CD14-positive monocyte (primary cell): ENCODE measurements around the gene ENOPH1. TPM values are rescaled to one million over a fixed set of nuclear protein-coding genes. Genes with fewer than 3 reads are reported as not detected.

Source experiments
- DNase-seq, 3 donors: peaks; one replicate each; pipeline ENCODE4 v3.0.0-alpha.2; 2011 to 2022
- H2AFZ ChIP-seq: 2 replicates; pipeline ENCODE4 v1.6.0; 2012; ENCODE audit warnings: mild to moderate bottlenecking, low read depth, low read length, inconsistent platforms; ENCODE audit not compliant: insufficient read depth, poor library complexity, severe bottlenecking
- H3K27ac ChIP-seq, 2 donors: 1 replicate in 1 of 2; 2 replicates in 1 of 2; pipeline ENCODE4 v1.5.1; 2012 to 2013; ENCODE audit warnings: low read length in 2 of 2, control low read depth in 1 of 2, inconsistent platforms in 1 of 2, low read depth in 1 of 2, mild to moderate bottlenecking in 1 of 2
- H3K27me3 ChIP-seq, 2 donors: one replicate each; pipeline versions ENCODE4 v1.6.0 to v1.6.1; 2011 to 2013; ENCODE audit warnings: low read length in 2 of 2; ENCODE audit not compliant: control insufficient read depth in 2 of 2, insufficient read depth in 2 of 2
- H3K36me3 ChIP-seq, 2 donors: replicated peaks in 1 of 2; 1 replicate in 1 of 2; 2 replicates in 1 of 2; pipeline versions ENCODE4 v1.5.1 to v1.6.1; 2012 to 2013; ENCODE audit warnings: low read length in 2 of 2, control low read depth in 1 of 2, inconsistent platforms in 1 of 2, mild to moderate bottlenecking in 1 of 2; ENCODE audit not compliant: insufficient read depth in 2 of 2, control insufficient read depth in 1 of 2
- H3K4me1 ChIP-seq, 2 donors: 1 replicate in 1 of 2; 2 replicates in 1 of 2; pipeline versions ENCODE4 v1.5.1 to v1.6.1; 2012 to 2013; ENCODE audit warnings: low read length in 2 of 2, control low read depth in 1 of 2, inconsistent platforms in 1 of 2, mild to moderate bottlenecking in 1 of 2, moderate library complexity in 1 of 2; ENCODE audit not compliant: insufficient read depth in 2 of 2, control insufficient read depth in 1 of 2
- H3K4me2 ChIP-seq: replicated peaks from 2 replicates; pipeline ENCODE3; 2012; ENCODE audit warnings: low read length, moderate library complexity, mild to moderate bottlenecking; ENCODE audit not compliant: poor library complexity, severe bottlenecking; ENCODE audit errors: extremely low read depth
- H3K4me3 ChIP-seq, 3 experiments: fragments of 200-600 bp in 1 of 3; sonication (generic) in 1 of 3; replicated peaks in 1 of 3; 1 replicate in 2 of 3; 2 replicates in 1 of 3; pipeline ENCODE4 v1.5.1; 2011 to 2013; ENCODE audit warnings: low read length in 3 of 3, mild to moderate bottlenecking in 3 of 3, control low read depth in 2 of 3, low read depth in 2 of 3, inconsistent platforms in 1 of 3, moderate library complexity in 1 of 3
- H3K79me2 ChIP-seq: 2 replicates; pipeline ENCODE4 v1.6.0; 2012; ENCODE audit warnings: mild to moderate bottlenecking, control low read depth, inconsistent platforms, low read length, moderate library complexity; ENCODE audit not compliant: insufficient read depth
- H3K9ac ChIP-seq: 2 replicates; pipeline ENCODE4 v1.6.0; 2017; ENCODE audit warnings: low read length, mild to moderate bottlenecking; ENCODE audit not compliant: insufficient read depth, poor library complexity, severe bottlenecking
- H3K9me3 ChIP-seq, 2 donors: replicated peaks in 1 of 2; 1 replicate in 1 of 2; 2 replicates in 1 of 2; pipeline versions ENCODE4 v1.5.1 to v1.6.1; 2012 to 2013; ENCODE audit warnings: low read length in 2 of 2, control low read depth in 1 of 2; ENCODE audit not compliant: control insufficient read depth in 1 of 2, insufficient read depth in 1 of 2
- H4K20me1 ChIP-seq: 2 replicates; pipeline ENCODE4 v1.6.0; 2012; ENCODE audit warnings: mild to moderate bottlenecking, low read length, control low read depth, moderate library complexity; ENCODE audit not compliant: insufficient read depth
- H3K27ac Mint-ChIP-seq, 7 donors: one replicate each; pipeline ENCODE4 v1.8.0; 2020; ENCODE audit warnings: mild to moderate bottlenecking in 7 of 7, mixed read lengths in 7 of 7, moderate library complexity in 6 of 7, inconsistent platforms in 2 of 7
- H3K27me3 Mint-ChIP-seq, 3 donors: one replicate each; pipeline ENCODE4 v1.8.0; 2021 to 2022; ENCODE audit warnings: low read depth in 3 of 3, mild to moderate bottlenecking in 3 of 3, mixed read lengths in 3 of 3, moderate library complexity in 3 of 3, inconsistent platforms in 1 of 3
- H3K36me3 Mint-ChIP-seq, 2 donors: one replicate each; pipeline ENCODE4 v1.8.0; 2020; ENCODE audit warnings: mixed read lengths in 2 of 2, inconsistent platforms in 1 of 2, mild to moderate bottlenecking in 1 of 2
- H3K4me1 Mint-ChIP-seq: one replicate; pipeline ENCODE4 v1.8.0; 2020; ENCODE audit warnings: mild to moderate bottlenecking, mixed read lengths
- H3K4me3 Mint-ChIP-seq, 2 donors: one replicate each; pipeline ENCODE4 v1.8.0; 2020; ENCODE audit warnings: mild to moderate bottlenecking in 2 of 2, mixed read lengths in 2 of 2, moderate library complexity in 1 of 2
- H3K9me3 Mint-ChIP-seq, 7 donors: one replicate each; pipeline ENCODE4 v1.8.0; 2020 to 2022; ENCODE audit warnings: mixed read lengths in 7 of 7, mild to moderate bottlenecking in 6 of 7, moderate library complexity in 6 of 7, inconsistent platforms in 2 of 7
- WGBS: methylation state at CpG from one replicate; pipeline ENCODE4 v1.1.5; 2013; ENCODE audit warnings: missing lambda C conversion rate; ENCODE audit not compliant: insufficient coverage; 5-methylcytosine and 5-hydroxymethylcytosine counted together
- intact Hi-C, 2 donors: fragments of 100-400 bp; cut with micrococcal nuclease; formaldehyde crosslinking; loops; one replicate each; pipeline versions ENCODE4 v1.15.0 to v1.15.1; 2023
- polyA plus RNA-seq, 3 donors: library from polyadenylated mRNA; depleted of rRNA in 1 of 3; unstranded in 2 of 3; stranded (reverse) in 1 of 3; fragments of 300-500 nt in 2 of 3; fragments of >200 nt in 1 of 3; fragmentation: Illumina TruSeq in 2 of 3; gene quantifications; 1 replicate in 2 of 3; 2 replicates in 1 of 3; pipeline ENCODE4 v1.2.3, GENCODE V29; 2012 to 2021
- TF ChIP-seq, protein P1 (sequence below): fragments of 200-600 bp; IDR thresholded peaks from one replicate; pipeline ENCODE4 v1.8.0; 2022; ENCODE audit warnings: antibody characterized with exemption, mild to moderate bottlenecking

ENOPH1 gene
- polyA plus RNA-seq, 3 donors, result 6.1 to 23.4 (median 22.0) TPM

DNA sequence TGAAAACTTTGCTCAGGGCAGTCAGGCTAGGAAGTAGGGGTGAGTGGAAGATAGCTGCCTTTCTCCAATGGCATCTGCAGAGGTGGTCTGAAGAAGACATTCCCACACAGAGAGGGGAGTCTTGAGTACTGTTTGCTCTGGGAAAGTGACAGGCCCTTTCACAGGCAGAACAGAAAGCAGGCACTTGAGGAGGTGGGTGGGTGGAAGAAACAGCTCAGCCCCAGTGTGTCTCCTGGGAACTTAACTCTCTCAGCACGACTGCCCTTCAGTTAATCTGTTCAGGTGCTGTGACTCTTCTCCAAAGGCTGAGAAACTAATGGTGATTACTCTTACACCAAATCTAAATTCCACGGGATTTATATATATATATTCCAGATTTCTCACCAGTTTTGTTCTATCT, 28.3 kb downstream of the ENOPH1 start:
- no peaks in the 10 kb centered on the region for H3K27me3 ChIP-seq
- no peak overlapping the region for H3K4me3 Mint-ChIP-seq
- H4K20me1 ChIP-seq, result no peaks in the 10 kb centered on the region
- TF ChIP-seq, protein P1, sequence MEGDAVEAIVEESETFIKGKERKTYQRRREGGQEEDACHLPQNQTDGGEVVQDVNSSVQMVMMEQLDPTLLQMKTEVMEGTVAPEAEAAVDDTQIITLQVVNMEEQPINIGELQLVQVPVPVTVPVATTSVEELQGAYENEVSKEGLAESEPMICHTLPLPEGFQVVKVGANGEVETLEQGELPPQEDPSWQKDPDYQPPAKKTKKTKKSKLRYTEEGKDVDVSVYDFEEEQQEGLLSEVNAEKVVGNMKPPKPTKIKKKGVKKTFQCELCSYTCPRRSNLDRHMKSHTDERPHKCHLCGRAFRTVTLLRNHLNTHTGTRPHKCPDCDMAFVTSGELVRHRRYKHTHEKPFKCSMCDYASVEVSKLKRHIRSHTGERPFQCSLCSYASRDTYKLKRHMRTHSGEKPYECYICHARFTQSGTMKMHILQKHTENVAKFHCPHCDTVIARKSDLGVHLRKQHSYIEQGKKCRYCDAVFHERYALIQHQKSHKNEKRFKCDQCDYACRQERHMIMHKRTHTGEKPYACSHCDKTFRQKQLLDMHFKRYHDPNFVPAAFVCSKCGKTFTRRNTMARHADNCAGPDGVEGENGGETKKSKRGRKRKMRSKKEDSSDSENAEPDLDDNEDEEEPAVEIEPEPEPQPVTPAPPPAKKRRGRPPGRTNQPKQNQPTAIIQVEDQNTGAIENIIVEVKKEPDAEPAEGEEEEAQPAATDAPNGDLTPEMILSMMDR, result no peak
- H3K4me3 ChIP-seq, result no peak overlapping the region
- H3K27me3 Mint-ChIP-seq, result no peaks in the 10 kb centered on the region
- peaks cover 52 to 75% of the 10 kb centered on the region in 2 donors for H3K36me3 ChIP-seq
- intact Hi-C loops, result no loop called here
- no peaks in the 10 kb centered on the region for H3K9me3 Mint-ChIP-seq
- DNase-seq, result no peak
- H3K79me2 ChIP-seq, result no peaks in the 10 kb centered on the region
- no peak overlapping the region for H3K27ac ChIP-seq
- no CpG with 5 or more reads among the region's 2 CpGs for WGBS
- peak overlapping the region in 1 of 7 donors; percentile 21 for H3K27ac Mint-ChIP-seq
- peaks cover 61 to 64% of the 10 kb centered on the region in 2 donors for H3K36me3 Mint-ChIP-seq
- no peaks in the 10 kb centered on the region for H3K9me3 ChIP-seq
- peaks cover 2% of the 10 kb centered on the region for H3K4me1 Mint-ChIP-seq
- no peaks in the 10 kb centered on the region for H3K4me1 ChIP-seq
- no peak overlapping the region for H2AFZ ChIP-seq
- no peak overlapping the region for H3K9ac ChIP-seq
- H3K4me2 ChIP-seq, result no peak overlapping the region

DNA sequence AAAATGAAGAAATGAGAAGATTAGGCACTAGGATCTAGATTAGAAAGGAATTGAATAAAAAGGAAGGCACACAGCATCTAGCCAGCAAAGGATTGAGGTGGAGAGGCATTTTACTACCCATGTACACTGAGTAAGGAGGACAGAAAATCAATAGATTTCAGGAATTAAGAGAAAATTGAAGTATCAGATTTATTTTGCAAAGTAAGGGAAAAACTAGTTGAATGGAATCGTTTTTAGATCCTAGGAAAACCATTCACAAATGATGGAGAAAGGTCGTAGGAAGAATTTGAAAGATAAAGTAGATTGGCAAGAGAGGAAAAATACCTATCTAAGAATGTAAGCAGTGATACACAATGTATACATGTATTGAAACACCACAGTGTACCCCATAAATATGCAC, 31.3 kb downstream of the ENOPH1 start:
- no peak overlapping the region for H3K4me3 ChIP-seq
- peaks cover 42 to 53% of the 10 kb centered on the region in 2 donors for H3K36me3 ChIP-seq
- H3K4me2 ChIP-seq, result no peak overlapping the region
- Mint-ChIP-seq H3K9me3 (no peaks in the 10 kb centered on the region), H3K4me3 (no peak overlapping the region), H3K27ac (no peak overlapping the region), H3K36me3 (peaks cover 47 to 52% of the 10 kb centered on the region in 2 donors), H3K4me1 (peaks cover 8% of the 10 kb centered on the region), H3K27me3 (no peaks in the 10 kb centered on the region)
- no peak overlapping the region for H3K27ac ChIP-seq
- TF ChIP-seq, protein P1, result no peak
- H3K9ac ChIP-seq, result no peak overlapping the region
- no peak for DNase-seq
- no peaks in the 10 kb centered on the region for H3K9me3 ChIP-seq
- H3K4me1 ChIP-seq, result no peaks in the 10 kb centered on the region
- no peak overlapping the region for H2AFZ ChIP-seq
- H3K27me3 ChIP-seq, result no peaks in the 10 kb centered on the region
- no peaks in the 10 kb centered on the region for H4K20me1 ChIP-seq
- H3K79me2 ChIP-seq, result no peaks in the 10 kb centered on the region
- WGBS, result no CpG with 5 or more reads among the region's 2 CpGs
- intact Hi-C loops, result loop anchor here (2.0 to 5.0 kb wide), 2 partner anchors 277 to 281 kb away; no protein-coding TSS in a partner anchor
